Choroid plexus epithelial cell (primary cell): ENCODE measurements around the gene OR5H14.

Experiments
- DNase-seq: peaks from one replicate; pipeline ENCODE4 v3.0.0-alpha.2; 2010; ENCODE audit warnings: low read depth
- H3K4me3 ChIP-seq: 2 replicates; pipeline ENCODE4 v1.5.1; 2011; ENCODE audit warnings: low read depth, mild to moderate bottlenecking, control low read depth, low read length, moderate library complexity
- TF ChIP-seq, protein P1 (sequence below): conservative IDR thresholded peaks from 2 replicates; pipeline ENCODE4 v1.5.1; 2011; ENCODE audit warnings: low read depth, mild to moderate bottlenecking, control low read depth, inconsistent platforms, low read length, moderate library complexity

Gene OR5H14

DNA sequence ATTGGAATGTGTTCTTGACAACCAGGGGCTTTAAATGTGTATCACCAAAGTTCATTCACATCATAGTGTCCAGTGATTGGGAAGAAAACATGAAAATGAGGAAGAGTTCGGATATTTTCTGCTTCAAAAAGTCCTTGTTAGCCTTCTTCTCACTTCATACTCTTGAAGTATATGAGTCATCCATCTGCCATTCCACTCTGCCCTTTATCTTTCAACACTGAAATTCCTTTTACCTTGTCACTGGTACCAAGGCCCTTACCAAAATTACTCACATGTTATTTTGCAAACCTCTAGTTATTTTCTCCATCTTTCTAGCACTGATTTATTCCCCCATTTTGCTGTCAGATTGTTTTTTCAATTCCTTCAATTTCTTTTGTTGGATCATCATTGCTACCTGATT is 51.7 kb downstream of the OR5H14 start:
- TF ChIP-seq, protein P1, sequence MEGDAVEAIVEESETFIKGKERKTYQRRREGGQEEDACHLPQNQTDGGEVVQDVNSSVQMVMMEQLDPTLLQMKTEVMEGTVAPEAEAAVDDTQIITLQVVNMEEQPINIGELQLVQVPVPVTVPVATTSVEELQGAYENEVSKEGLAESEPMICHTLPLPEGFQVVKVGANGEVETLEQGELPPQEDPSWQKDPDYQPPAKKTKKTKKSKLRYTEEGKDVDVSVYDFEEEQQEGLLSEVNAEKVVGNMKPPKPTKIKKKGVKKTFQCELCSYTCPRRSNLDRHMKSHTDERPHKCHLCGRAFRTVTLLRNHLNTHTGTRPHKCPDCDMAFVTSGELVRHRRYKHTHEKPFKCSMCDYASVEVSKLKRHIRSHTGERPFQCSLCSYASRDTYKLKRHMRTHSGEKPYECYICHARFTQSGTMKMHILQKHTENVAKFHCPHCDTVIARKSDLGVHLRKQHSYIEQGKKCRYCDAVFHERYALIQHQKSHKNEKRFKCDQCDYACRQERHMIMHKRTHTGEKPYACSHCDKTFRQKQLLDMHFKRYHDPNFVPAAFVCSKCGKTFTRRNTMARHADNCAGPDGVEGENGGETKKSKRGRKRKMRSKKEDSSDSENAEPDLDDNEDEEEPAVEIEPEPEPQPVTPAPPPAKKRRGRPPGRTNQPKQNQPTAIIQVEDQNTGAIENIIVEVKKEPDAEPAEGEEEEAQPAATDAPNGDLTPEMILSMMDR = no peak
- no peak overlapping the region for H3K4me3 ChIP-seq
- DNase-seq = no peak
